Endometrial microvascular endothelial cells (primary cell): ENCODE results near the gene INPP5A. TPM values are rescaled to one million over a fixed set of nuclear protein-coding genes. Genes with fewer than 3 reads are reported as not detected.

Experiments used
- in situ Hi-C: cut with HindIII; loops from 2 replicates; pipeline ENCODE4 v1.10.0; 2017; ENCODE audit warnings: low sequenced_read_pairs, low pct_unique_long_range_greater_than_20kb; ENCODE audit errors: inconsistent ontology term
- total RNA-seq: library from RNA; depleted of rRNA; stranded (reverse); fragments of >200 nt; gene quantifications from one replicate; pipeline ENCODE4 v1.2.3, GENCODE V29; 2015; ENCODE audit errors: inconsistent ontology term

Gene INPP5A
- total RNA-seq, 1 donor from 2014 or later = 21.1 TPM

DNA sequence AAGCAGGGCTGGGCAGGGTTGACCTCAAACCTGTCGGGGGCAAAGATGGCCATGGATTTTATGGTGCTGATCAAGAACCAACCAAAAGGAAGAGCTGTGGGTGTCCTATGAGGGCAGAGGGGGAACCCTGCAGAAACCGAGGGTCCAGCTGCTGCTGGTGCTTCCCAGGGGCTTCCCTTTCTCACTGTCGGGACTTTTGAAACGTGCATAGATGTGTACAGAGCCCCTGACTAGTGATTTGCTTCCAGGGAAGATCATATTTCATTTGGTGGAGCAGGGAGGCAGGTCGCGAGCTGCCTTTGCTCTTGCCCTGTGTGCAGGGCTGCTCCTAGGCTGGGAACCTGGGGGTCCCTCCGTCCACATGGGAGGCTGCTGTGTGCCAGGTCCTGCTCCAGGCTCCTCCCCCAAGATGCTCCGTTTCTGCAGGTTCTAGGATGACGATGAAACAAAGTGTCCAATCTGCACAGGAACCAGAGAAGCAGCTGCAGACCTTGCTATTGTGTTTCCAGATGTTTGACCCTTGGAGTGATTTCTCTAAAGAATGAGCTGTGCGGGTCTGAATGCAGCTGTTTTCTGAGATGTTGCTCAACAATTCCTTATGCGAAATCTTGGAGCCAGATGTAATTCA lies 9.4 kb upstream of the INPP5A start:
- in situ Hi-C loops = no loop called here

GRCh38 chr10:132532179-132532578 lies 5.4 kb upstream of the INPP5A start:
- in situ Hi-C loops = no loop called here

- in situ Hi-C loops = no loop called here
Observed at GRCh38 chr10:132532749-132533560, 4.6 kb upstream of the INPP5A start.

GRCh38 chr10:132533571-132534260 lies 3.9 kb upstream of the INPP5A start:
- in situ Hi-C loops = no loop called here

- in situ Hi-C loops = no loop called here
Observed at GRCh38 chr10:132534391-132535064, 3.1 kb upstream of the INPP5A start.

DNA sequence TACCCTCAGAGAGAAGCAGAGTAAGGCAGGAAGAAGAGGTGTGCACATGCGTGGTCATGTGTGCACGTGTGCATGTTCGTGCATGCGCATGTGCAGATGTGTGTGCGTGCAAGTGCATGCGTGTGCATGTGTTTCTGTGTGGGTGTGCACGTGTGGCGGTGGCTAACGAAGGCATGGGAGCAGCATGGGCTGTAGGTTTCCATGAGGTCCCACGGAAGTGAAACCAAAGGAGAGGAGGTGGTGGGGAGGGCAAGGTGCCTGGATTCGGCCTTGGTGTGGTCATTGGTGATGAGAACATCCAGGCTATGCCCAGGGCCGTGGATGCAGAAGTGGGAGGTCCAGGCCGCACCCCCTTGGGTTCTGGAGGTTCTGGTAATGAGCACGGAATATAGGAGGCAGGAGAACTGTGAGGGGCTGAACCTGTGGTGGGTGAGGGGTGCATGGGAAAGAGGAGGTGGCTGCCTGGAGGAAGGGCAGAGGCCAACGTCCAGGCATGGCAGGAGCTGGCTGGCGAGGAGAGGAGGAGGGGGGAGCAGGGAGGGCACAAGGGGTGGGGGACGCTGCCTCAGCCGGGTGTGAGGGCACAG lies 2.4 kb upstream of the INPP5A start:
- in situ Hi-C loops = no loop called here

GRCh38 chr10:132536241-132536876 lies 1.2 kb upstream of the INPP5A start:
- in situ Hi-C loops = no loop called here

DNA sequence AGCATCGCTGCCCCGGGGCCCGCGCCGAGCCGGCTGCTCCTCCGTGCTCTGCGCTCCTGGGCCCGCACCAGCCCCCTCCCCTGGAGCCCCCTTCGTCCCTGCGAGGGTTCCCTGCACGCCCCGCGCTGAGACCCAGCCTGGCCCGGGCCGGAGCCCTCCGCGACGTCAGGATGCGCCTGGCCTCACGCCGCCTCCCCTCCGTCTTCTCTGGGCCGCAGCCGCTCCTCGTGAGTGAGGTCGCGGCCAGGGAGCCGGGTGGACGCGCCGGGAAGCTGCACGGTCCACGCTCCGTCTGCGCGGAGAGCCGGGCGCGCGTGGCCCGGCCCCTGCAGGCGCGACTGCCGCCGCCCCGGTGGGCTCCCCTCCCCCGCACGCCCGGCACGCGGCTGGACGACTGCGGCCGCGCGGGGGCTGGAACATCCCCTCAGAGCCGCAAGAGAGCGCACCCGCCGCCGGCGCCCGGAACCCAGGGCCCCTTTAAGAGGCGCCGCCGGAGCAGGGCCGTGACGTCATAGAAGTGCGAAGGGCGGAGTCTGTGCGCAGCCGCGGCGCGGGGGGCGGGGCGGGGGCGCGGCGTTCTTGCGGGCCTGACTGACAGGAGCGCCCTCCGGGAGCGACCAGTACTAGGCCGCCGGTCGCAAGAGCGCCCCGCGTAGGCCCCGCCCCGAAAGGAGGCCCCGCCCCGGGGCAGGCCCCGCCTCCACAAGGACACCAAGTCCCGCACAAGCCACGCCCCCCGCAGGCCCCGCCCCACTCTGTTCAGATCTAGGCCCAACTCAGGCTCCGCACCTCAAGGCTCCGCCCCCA lies 507 bp upstream of the INPP5A start:
- in situ Hi-C loops = no loop called here

GRCh38 chr10:132538031-132538789 lies 623 bp downstream of the INPP5A start:
- in situ Hi-C loops = no loop called here

- in situ Hi-C loops = no loop called here
Observed at GRCh38 chr10:132538790-132539421, 1.3 kb downstream of the INPP5A start.

- in situ Hi-C loops = no loop called here
Observed at GRCh38 chr10:132539431-132539839, 1.8 kb downstream of the INPP5A start.

- in situ Hi-C loops = no loop called here
Observed at GRCh38 chr10:132539894-132540293, 2.3 kb downstream of the INPP5A start.

DNA sequence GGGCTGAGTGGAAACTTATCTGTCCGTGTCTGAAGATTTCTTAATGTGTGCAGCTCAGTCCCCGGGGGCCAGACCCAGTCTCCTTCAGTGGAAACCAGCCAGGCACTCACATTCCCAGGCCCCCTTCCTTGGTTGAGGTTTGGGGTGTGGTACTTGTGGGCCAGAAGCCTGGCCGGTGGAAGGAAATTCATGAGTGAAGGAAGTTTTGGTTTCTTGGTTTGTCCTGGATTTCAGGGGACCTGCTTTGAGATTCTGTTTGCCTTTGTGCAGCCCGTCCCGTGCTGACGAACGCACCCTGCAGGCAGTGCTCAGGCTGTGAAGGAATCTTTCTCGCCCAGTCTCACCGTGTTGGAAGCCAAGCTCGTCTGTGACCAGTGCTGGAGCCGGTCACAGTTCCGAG lies 2.9 kb downstream of the INPP5A start:
- in situ Hi-C loops = no loop called here

- in situ Hi-C loops = no loop called here
Observed at GRCh38 chr10:132541129-132541528, 3.5 kb downstream of the INPP5A start.

GRCh38 chr10:132541601-132542011 lies 4.0 kb downstream of the INPP5A start:
- in situ Hi-C loops = no loop called here

GRCh38 chr10:132542086-132542775 lies 4.6 kb downstream of the INPP5A start:
- in situ Hi-C loops = no loop called here
